NB4 (cell line): ENCODE results near the gene SOBP.

Experiments used
- CTCF ChIP-seq: IDR thresholded peaks from one replicate; pipeline ENCODE4 v1.5.1; 2012; ENCODE audit warnings: low read depth, low read length
- MYC ChIP-seq: IDR thresholded peaks from 2 replicates; pipeline ENCODE4 v1.6.1; 2011; ENCODE audit warnings: low read depth, low read length
- POLR2A ChIP-seq: IDR thresholded peaks from 2 replicates; pipeline ENCODE4 v1.6.1; 2011; ENCODE audit warnings: mild to moderate bottlenecking; ENCODE audit not compliant: insufficient read length; ENCODE audit errors: extremely low read depth

- no peak for TF ChIP-seq CTCF
- no peak for TF ChIP-seq POLR2A
- no peak for TF ChIP-seq MYC
Observed at GRCh38 chr6:107632381-107633136, 142.6 kb downstream of the SOBP start.
